Ammon's horn (tissue), 1 donor: ENCODE measurements around the gene DIPK1B.

Experiments used
- DNase-seq: peaks from one replicate; pipeline ENCODE4 v3.0.0-alpha.2; 2016; ENCODE audit warnings: low spot score

The DIPK1B gene

DNA sequence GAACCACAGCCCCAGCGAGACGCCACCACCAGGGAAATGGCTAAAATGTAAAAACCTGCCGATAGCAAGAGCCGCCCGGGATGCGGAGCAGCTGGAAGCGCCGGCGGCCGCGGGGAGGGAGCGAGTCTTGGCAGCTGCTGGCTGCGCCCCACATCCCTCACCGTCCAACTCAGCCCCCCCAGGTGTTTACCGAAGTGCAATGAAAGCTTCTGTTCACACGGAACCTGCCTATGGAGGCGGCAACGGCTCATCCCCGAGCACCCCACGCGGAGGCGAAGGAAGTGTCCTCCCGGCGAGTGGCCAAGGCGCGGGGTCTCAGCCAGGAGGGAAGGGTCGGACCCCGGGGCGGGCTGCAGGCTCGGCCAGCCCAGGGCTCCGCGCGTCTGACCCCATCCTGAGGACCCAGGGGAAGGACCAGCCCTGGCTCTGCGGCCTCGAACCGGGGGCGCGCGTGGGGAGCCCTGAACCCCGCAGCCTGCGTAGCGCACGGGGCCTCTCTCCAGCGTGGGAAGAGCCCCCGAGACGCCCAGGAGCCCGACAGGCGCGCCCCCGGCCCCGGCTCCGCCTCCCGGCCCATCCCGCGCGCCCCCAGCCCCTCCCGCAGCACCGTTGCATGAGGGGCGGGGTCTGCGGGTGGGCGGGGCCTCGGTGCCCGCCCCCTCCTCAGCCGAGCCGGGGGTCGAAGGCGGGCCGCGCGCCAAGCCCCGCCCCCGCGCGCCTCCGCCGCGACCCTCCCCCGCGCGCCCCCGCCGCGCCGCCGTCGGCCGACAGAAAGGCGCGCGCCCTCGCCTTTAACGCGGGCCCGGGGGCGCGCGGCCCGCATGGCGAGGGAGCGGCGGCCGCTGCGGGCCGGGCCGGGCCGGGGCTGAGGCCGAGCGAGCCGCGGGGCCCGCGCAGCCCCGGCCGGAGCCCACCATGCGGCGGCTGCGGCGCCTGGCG, at the start of gene DIPK1B:
TSS of gene DIPK1B (plus strand) at position 822 of the 939 bp plus-strand sequence. CDS start at position 916, 94 bp downstream.
- no peak for DNase-seq

DNA sequence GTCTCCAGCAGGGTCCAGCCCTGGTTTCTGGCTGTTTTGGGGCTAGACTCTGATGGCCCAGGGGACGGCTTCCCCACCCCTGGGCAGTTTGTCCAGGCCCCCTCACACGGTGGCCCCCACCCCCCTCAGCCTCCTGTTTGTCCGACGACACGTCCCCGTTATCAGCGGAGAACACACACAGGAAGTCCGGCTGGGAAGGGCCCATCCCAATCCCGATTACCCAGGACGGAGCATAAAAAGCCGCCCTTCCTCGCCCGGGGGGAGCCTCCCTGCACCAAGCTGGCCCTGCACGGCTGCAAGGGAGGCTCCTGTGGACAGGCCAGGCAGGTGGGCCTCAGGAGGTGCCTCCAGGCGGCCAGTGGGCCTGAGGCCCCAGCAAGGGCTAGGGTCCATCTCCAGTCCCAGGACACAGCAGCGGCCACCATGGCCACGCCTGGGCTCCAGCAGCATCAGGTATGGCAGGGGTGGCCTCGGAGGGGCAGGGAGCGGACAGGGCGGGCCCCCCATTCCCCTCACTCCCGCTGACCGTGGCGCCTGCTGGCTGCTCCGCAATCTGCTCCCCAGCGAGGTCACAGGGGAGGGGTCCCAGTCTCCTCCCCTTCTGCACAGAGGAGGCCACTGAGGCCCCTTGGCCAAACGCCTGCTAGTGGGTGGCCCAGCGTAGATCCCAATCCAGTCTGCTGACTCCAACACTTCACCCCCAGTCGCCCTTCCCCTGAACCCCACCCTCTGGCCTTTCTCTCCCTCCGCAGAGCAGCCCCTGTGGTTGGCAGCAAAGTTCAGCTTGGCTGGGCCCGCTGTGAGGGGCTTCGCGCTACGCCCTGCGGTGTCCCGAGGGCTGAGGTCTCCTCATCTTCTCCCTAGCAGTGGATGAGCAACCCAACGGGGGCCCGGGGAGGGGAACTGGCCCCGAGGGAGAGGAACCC, 49.5 kb upstream of the DIPK1B start, which contains the start of gene EGFL7:
TSS of gene EGFL7 (plus strand) at position 261 of the 926 bp plus-strand sequence. CDS start 5,367 bp downstream, outside the sequence.
- no peak for DNase-seq

DNA sequence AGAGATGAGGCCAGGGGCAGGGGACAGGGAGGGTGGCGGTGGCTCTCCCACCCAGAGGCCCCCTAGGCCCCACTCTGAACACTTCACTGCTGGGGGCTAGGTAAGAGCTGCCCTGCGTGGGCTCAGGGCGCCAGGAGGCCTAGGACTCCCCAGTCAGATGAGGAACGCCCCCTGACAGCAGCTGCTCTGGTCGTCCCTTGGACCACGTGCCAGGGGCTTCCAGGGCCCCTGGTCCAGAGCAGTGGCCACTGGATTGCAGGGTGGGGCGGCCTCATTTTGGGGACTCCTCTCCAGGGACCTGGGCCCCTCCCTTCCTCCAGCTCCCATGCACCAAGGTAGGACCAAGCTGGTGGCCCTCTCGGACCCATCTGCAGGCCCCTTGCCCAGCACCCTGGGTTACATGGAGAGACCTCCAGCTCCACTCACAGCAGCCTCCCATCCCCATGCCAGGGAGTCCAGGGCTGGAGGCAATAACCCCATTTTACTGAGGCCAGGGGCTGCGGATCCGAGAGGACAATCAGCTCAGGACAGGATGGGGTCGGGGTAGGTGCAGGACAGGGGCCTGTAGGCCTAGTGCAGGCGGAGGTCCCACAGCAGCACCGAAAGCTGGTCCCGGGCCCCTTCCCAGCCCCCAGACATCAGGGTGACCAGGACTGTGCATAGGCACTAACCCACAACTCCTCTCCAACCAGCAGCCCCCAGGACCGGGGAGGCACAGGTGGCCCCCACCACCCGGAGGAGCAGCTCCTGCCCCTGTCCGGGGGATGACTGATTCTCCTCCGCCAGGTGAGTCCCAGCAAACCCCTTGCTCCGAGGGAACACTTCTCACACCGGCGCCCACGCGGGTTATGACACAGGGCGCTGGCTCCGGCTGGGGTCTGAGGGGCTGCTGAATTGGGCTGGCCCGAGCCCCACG, 48.1 kb upstream of the DIPK1B start:
- DNase-seq: no peak

DNA sequence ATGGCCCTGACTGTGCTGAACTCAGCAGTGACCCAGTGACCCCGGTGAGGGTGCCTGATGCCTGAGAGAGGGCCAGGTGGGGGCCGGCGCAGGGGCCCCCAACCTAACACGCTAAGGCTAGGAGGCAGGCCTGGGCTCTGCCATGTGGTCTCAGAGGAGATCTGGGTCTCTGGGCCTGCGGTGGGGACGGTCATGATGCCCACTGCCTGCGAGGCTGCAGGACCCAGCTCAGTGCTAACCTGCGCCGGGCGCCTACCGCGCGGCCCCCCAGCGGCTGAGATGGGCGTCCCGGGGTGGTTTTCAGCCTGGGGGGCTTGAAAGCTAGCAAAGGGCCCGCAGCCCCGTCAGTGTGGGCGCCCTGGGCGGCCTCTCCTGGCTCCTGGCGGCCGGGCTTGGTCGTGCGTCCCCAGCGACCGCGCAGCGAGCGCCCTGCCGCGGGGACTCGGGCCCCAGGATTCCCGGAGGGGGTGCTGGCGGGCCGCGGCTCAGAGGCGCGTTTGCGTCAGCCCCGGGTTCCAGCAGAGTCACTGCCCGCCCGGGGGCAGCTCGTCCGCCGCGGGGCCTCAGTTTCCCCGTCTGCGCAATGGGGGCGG, 47.2 kb upstream of the DIPK1B start:
- no peak for DNase-seq

DNA sequence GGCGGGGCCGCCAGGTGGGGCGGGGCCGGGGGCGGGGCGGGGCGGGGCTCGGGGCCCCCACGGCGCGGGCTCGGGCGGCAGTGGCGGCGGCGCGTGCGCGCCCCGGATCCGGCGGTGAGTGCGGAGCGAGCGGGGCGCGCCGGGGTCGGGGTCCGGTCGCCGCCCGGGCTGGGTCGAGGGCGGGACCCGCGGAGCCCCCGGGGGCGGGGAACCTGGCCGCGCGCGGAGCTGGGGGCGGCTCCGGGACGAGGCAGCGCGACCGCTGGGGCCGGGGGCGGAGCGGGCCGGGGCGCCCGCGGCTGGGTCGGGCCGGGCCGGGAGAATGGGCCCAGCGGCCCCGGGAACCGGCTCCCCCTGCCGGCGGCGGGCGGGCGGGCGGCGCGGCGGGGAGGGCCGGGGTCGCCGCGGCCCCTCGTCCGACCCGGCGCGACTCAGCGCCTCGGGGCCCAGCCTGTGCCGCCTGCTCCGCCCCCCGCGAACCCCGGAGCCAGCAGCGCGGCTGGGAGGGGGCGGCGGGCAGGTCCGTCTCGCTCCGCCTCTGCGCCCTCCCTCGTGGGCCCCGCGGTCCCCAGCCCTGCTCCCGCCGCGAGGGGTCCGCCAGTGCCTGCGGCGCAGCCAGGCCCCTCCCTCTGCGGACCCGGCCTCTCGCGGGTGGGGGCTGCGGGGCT, 46.5 kb upstream of the DIPK1B start:
- no peak for DNase-seq

DNA sequence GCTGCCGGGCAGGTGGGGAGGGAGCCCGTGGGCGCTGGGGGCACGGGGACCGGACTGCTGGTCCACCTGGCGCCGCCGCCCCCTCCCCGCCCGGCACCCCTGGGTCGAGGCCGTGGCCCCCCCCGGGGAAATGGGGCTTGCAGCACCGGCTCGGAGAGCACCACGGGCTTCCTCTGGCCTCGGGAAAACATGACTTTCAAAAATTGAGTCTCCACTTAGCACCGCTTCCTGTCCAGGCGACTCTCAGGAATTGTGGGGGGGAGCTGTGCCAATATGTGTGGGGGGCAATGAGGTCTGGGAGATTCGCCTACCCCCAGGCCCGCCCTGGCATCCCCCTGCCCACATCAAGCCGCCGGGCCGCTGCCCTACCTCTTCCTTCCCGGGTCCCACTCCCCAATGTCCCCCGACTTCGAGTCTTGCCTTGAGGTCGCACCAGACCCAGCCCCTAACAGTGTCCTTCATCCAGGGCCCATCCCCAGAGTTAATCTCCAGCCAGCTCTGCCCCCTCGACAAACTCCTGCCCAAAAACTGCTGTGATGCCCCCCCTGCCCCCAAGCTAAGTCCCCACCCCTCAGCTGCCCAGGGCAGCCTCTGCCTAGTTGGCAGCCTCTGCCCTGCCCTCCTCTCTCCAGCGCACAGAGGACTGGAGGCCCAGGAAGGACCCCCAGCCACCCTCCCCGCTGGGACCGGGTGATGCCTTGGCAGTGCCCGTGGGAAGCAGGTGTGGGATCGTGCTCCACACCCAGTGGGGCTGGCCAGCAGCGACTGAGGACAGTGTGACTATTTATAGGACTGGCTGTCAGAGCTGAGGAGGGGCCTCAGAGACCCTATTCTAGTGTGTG, 45.8 kb upstream of the DIPK1B start:
- DNase-seq: no peak

DNA sequence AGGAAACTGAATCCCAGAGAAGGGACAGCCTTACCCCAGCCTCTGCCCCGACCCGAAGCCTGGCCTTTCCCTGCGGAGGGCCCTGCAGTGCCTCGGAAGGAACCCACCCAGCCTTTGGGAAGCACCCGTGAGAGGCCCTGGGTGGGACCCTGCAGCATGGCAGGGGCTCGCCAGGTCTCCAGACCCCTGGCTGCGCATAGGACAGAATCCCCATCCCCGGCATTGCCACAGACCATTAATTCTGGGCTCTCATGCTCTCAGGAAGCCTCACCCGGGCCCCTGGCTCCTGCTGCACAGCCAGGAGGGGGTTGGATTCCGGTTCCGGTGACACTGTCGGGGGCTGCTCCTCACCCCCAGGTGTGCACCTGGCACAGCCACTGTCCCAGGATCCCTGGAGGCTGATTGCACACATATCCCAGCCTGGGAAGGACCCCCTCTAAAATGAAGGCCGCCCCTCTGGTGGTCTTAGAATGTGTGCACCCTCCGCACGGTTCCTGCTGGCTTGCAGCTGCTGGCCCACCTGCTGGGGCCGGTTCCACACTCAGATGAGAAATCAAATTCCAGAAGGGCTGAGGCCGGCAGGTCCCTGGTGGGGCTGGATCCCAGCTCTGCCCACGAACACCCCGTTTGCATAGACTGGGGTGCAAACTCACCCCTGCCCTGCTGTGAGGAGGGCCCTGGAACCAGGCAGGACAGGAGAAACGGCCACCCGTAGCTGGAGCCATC, 45.0 kb upstream of the DIPK1B start:
- DNase-seq: no peak

DNA sequence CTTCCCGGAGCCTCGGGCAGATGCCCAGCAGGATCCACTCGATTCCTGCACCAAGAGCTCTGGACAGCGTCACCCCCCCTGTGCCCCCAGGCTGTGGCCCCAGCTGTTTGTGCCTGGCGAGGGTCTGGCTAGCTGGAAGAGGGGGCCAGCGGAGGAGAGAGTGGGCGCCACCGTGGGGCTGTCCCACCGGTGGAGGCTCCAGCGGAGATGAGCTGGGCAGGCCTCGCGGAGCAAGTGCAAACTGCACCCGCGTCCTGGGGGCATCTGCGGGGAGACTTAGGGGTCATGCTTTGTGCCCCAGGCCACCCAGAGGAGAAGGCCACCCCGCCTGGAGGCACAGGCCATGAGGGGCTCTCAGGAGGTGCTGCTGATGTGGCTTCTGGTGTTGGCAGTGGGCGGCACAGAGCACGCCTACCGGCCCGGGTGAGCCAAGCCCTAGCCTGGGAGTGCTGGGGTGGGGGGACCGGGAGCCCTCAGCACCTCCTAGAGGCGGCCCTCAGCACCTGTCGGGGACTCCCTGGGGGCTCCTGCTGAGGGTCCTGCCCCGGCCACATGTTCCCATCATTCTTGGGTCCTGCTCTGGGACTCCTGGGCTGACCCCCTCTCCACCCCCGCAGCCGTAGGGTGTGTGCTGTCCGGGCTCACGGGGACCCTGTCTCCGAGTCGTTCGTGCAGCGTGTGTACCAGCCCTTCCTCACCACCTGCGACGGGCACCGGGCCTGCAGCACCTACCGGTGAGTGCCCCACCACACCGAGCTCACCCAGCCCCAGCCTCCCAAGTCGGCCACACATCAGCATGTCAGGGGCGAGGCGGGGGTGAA, 44.2 kb upstream of the DIPK1B start:
- DNase-seq: no peak

DNA sequence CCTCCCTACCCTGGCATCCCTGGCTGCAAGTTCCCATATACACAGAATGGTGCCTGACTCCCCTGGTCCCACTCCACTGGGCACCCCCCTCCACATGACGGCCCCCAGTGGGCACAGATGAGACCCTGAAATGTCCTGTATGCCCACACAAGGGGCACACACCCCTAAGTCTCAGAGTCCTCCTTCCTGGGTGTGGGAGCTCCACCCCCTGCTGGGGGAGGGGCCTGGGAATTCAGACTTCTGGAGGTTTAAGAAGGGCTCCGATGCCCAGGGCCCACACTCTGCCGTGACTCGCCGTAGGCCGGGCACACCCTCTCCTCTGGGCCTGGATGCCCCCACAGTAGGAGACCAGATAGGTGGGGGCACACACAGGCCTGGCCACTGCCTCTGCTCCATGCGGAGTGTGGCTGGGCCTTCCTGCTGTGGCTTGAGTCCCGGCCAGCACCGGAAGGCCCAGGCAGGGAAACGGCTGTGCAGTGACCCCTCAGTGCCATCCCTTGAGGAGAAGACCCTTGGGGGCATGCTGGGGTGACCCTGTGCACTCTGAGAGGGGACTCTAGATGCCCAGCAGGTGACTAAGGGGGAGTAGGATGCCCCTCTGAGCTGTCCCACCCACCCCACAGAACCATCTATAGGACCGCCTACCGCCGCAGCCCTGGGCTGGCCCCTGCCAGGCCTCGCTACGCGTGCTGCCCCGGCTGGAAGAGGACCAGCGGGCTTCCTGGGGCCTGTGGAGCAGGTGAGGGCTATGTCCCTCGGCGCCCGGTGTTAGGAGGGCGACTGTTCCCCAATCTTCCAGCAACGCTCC, 43.2 kb upstream of the DIPK1B start:
- no peak for DNase-seq

DNA sequence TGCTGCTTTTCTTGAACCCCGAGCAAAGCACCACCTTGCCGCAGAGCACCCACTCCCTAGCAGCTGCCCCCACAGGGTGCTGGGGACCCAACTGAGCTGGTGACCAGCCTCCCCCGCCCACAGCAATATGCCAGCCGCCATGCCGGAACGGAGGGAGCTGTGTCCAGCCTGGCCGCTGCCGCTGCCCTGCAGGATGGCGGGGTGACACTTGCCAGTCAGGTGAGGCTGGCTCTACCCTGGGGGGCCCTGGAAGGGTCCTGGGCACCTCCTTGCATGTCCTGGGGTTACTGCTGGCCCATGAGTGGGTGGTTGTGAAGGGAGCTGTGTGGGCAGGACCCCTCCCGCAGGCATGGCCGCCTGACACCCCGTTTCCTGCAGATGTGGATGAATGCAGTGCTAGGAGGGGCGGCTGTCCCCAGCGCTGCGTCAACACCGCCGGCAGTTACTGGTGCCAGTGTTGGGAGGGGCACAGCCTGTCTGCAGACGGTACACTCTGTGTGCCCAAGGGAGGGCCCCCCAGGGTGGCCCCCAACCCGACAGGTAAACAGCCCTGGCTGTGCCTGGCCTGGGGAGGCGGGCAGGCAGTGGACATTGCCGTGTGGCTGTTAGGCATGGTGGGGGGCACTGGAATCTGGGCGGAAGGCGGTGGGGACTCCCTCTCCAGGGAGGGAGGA, 42.4 kb upstream of the DIPK1B start:
- DNase-seq: no peak

DNA sequence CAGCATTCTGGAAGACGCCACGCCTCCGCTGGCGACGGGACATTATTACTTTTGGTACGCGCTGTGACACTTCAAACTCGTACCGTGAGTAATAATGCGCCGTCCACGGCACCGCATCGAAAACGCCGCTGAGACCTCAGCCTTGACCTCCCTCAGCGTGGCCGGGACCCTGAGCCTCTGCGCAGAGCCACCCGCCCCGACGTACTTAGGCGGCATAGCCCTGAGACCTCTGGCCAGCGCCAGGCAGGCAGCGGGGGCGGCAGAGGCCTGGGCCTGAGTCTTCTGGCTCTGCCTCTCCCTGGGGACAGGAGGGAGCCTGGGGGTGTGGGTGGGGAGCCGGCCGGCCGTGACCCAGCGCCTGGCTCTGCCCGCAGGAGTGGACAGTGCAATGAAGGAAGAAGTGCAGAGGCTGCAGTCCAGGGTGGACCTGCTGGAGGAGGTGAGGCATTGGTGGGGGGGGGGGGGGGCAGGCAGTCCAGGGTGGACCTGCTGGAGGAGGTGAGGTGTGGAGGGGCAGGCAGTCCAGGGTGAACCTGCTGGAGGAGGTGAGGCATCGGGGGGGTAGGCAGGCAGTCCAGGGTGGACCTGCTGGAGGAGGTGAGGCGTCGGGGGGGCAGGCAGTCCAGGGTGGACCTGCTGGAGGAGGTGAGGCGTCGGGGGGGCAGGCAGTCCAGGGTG, 41.7 kb upstream of the DIPK1B start:
- DNase-seq: no peak

DNA sequence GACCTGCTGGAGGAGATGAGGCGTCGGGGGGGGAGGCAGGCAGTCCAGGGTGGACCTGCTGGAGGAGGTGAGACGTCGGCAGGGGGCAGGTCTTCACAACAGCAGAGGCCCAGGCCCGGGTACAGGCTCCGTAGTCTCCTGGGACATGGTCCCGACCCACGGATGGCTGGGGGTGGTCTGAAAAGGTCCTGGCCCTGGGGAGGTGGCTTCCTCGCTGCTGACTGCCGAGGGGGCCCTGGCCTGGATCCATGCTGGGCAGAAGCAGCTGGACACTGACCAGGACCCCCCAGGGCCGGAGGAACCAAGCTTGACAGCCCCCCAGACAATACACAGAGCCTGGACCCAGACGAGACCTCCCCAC, 41.1 kb upstream of the DIPK1B start:
- no peak for DNase-seq

DNA sequence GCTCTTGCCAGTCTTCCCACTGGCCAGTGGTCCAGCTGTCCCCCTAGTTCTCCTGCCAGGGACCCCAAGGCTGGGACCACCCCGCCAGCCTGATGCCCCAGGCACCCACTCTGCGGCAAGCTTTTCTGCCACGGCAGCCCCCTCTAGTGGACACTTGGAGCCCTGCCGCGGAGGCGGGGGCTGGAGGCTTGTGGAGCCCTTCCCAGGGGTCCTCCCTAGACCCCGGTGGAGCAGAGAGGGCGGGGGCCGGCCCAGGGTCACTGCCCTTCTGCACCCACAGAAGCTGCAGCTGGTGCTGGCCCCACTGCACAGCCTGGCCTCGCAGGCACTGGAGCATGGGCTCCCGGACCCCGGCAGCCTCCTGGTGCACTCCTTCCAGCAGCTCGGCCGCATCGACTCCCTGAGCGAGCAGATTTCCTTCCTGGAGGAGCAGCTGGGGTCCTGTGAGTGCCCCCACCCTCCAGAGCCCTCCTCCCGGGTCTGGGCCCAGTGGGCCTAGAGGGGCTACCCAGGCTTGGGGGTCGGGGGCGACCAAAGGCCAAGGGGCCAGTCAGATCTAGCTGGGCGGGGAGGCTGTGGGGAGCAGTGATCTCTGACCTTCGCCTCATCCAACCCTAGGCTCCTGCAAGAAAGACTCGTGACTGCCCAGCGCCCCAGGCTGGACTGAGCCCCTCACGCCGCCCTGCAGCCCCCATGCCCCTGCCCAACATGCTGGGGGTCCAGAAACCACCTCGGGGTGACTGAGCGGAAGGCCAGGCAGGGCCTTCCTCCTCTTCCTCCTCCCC, 40.5 kb upstream of the DIPK1B start:
- DNase-seq: no peak

DNA sequence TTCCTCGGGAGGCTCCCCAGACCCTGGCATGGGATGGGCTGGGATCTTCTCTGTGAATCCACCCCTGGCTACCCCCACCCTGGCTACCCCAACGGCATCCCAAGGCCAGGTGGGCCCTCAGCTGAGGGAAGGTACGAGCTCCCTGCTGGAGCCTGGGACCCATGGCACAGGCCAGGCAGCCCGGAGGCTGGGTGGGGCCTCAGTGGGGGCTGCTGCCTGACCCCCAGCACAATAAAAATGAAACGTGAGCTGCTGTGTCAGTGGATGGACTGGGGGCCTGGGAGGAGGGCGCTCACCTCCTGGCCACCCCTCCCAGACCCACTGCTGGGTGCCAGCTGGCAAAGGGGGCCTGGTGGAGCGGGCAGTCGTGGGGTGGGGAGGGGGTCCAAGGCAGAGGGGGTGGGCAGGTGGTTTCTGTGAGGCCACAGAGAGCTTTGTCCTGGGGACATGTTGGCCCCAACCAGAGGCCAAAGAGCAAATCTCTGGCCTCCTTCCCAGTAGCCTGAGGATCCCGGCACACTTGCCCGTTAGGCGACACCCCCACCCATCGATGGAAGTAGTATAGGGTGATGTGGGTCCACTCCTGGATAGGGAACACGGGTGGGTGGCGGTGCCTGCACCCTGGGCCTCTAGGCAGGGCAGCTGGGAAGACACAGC, 39.8 kb upstream of the DIPK1B start:
- no peak for DNase-seq
